Transverse colon (tissue), 4 donors: ENCODE results near the gene SEMA6B.

Source experiments
- CTCF ChIP-seq, 5 experiments: fragments of 200-600 bp in 3 of 5; fragments of 450-650 bp in 2 of 5; sonication (generic) in 3 of 5; IDR thresholded peaks; 1 replicate in 2 of 5; 2 replicates in 3 of 5; pipeline ENCODE4 v1.5.1; 2016 to 2017; ENCODE audit warnings: antibody characterized with exemption in 5 of 5, inconsistent platforms in 3 of 5, mild to moderate bottlenecking in 2 of 5, moderate library complexity in 1 of 5
- POLR2AphosphoS5 ChIP-seq, 3 donors: sonication (generic); formaldehyde crosslinking; IDR thresholded peaks; one replicate each; pipeline ENCODE4 v1.6.1; 2016; ENCODE audit warnings: antibody characterized with exemption in 3 of 3

GRCh38 chr19:4592445-4592844 lies 33.0 kb upstream of the SEMA6B start:
- no peak for TF ChIP-seq CTCF (IDR thresholded peaks at IDR 0.05)
- TF ChIP-seq POLR2AphosphoS5 (IDR thresholded peaks at IDR 0.05), result no peak
